Activated CD8-positive, alpha-beta T cell treated with anti-CD3 and anti-CD28 coated beads for 36 hours (primary cell): ENCODE data around the gene CDH2. TPM values are rescaled to one million over a fixed set of nuclear protein-coding genes. Genes with fewer than 3 reads are reported as not detected.

Experiments used
- ATAC-seq: fragments of 200-7000 bp; cut with Tn5 transposase; one replicate; pipeline ENCODE4 v1.10.0; 2021; ENCODE audit warnings: mild to moderate bottlenecking, moderate library complexity
- CTCF ChIA-PET: fragments of 350-600 bp; sonication (Branson Sonifier 250); formaldehyde crosslinking; loops from one replicate; lab custom pipeline; 2021; ENCODE audit warnings: antibody characterized with exemption; lab: Charles Lee
- POLR2A ChIA-PET: fragments of 350-600 bp; sonication (Branson Sonifier 250); formaldehyde crosslinking; loops from one replicate; lab custom pipeline; 2021; ENCODE audit warnings: antibody characterized with exemption; lab: Charles Lee
- DNase-seq: peaks from one replicate; pipeline ENCODE4 v3.0.0-alpha.2; 2020
- H3K27ac Mint-ChIP-seq: one replicate; pipeline ENCODE4 v1.8.0; 2021; ENCODE audit warnings: mild to moderate bottlenecking, mixed read lengths
- H3K27me3 Mint-ChIP-seq: one replicate; pipeline ENCODE4 v1.8.0; 2021; ENCODE audit warnings: mixed read lengths
- H3K36me3 Mint-ChIP-seq: one replicate; pipeline ENCODE4 v1.8.0; 2021; ENCODE audit warnings: low read depth, mixed read lengths
- H3K4me1 Mint-ChIP-seq: one replicate; pipeline ENCODE4 v1.8.0; 2021; ENCODE audit warnings: low read depth, mixed read lengths
- H3K4me3 Mint-ChIP-seq: one replicate; pipeline ENCODE4 v1.8.0; 2021; ENCODE audit warnings: mild to moderate bottlenecking, moderate library complexity, mixed read lengths
- H3K9me3 Mint-ChIP-seq: one replicate; pipeline ENCODE4 v1.8.0; 2021; ENCODE audit warnings: mixed read lengths
- intact Hi-C: fragments of 100-400 bp; cut with micrococcal nuclease; formaldehyde crosslinking; loops from one replicate; pipeline ENCODE4 v1.10.0; 2022
- total RNA-seq, 2 experiments: library from RNA; stranded (reverse); gene quantifications; one replicate each; pipeline ENCODE4 v1.2.3, GENCODE V29; 2021
- TF ChIP-seq, protein P1 (sequence below): fragments of 200-600 bp; IDR thresholded peaks from one replicate; pipeline ENCODE4 v1.8.0; 2022; ENCODE audit warnings: antibody characterized with exemption, mild to moderate bottlenecking

The CDH2 gene
- total RNA-seq, 2 experiments from 2014 or later = 0.18 TPM; not detected in 1

DNA sequence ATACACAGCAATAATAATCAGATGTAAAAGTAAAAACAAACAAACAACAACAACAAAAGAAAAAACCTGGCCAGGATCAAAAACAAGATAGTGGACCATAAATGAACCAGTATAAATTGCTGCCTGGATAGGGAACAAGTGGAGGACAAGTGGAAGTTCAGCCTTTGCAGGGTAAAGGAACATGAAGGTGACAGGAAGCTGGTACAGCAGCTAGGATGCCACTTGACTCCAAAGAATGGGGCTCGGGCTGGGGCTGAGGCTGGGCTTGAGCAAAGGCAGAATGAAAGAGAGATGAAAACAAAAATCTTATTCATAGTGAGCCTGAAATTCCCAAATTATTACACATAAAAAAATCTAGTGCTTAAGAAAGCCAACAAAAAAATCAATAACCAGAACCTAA, 146.5 kb downstream of the CDH2 start:
- DNase-seq (no peak), ATAC-seq (no peak)
- H3K4me3 Mint-ChIP-seq = no peak overlapping the region
- TF ChIP-seq, protein P1, sequence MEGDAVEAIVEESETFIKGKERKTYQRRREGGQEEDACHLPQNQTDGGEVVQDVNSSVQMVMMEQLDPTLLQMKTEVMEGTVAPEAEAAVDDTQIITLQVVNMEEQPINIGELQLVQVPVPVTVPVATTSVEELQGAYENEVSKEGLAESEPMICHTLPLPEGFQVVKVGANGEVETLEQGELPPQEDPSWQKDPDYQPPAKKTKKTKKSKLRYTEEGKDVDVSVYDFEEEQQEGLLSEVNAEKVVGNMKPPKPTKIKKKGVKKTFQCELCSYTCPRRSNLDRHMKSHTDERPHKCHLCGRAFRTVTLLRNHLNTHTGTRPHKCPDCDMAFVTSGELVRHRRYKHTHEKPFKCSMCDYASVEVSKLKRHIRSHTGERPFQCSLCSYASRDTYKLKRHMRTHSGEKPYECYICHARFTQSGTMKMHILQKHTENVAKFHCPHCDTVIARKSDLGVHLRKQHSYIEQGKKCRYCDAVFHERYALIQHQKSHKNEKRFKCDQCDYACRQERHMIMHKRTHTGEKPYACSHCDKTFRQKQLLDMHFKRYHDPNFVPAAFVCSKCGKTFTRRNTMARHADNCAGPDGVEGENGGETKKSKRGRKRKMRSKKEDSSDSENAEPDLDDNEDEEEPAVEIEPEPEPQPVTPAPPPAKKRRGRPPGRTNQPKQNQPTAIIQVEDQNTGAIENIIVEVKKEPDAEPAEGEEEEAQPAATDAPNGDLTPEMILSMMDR = no peak
- POLR2A ChIA-PET = no interaction called here
- H3K27ac Mint-ChIP-seq = no peak overlapping the region
- H3K27me3 Mint-ChIP-seq = no peaks in the 10 kb centered on the region
- no peaks in the 10 kb centered on the region for H3K4me1 Mint-ChIP-seq
- intact Hi-C loops = no loop called here
- no peaks in the 10 kb centered on the region for H3K9me3 Mint-ChIP-seq
- CTCF ChIA-PET = no interaction called here
- H3K36me3 Mint-ChIP-seq = no peaks in the 10 kb centered on the region

DNA sequence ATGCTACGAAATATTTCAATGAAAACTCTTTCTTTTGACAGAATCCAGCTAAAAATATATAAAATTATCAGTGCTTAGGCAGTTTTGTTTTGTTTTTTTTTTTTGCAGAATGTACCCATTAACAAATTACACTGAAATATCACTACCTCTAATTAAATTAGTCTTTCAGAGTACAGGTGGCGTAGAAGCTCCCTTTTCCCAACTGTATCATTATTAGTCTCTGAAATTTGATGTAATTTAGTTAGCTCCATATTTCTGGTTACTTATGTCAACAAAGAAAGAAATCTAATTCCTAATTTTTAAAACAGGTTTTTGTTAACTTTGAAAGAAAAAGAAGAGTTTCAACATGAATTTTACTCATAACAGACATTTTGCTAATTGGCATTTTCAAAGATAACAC, 149.2 kb downstream of the CDH2 start:
- ATAC-seq = no peak
- CTCF ChIA-PET = no interaction called here
- Mint-ChIP-seq H3K36me3 (no peaks in the 10 kb centered on the region), H3K27me3 (no peaks in the 10 kb centered on the region), H3K4me3 (no peak overlapping the region), H3K4me1 (no peaks in the 10 kb centered on the region), H3K27ac (no peak overlapping the region), H3K9me3 (no peaks in the 10 kb centered on the region)
- intact Hi-C loops = no loop called here
- TF ChIP-seq, protein P1 = no peak
- POLR2A ChIA-PET = no interaction called here
- DNase-seq = no peak

DNA sequence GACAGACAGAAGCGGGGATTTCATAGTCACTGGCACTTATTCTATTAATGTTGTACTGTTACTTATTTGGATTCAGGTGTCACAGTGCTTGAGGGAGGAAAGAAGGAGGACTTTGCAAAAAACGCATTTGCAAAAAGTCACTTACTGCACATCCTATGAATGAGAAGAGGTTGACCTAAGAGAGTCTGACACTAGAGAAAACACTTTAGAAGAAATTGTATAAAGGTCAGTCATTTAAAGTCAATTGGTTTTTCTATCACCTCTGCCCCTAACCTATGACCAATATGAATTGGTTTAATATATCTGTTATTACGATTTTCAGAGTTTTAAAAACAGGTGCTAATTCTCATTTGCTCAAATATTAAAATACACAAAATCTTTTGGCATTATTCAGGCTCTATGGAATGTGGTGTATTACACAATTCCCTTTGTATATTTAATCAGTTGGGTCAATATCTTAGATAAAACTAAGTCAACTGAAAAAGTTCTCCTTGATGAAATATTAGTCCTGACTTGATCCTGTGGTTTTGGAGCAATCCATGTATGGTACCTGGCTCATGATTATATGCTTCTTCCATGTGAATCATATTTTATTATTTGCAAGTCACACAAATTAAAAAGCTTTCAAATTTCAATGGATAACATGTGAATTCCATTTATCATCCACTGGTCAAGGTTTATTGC, 157.4 kb downstream of the CDH2 start:
- POLR2A ChIA-PET = no interaction called here
- no peaks in the 10 kb centered on the region for H3K4me1 Mint-ChIP-seq
- intact Hi-C loops = no loop called here
- TF ChIP-seq, protein P1 = no peak
- no peak overlapping the region for H3K4me3 Mint-ChIP-seq
- no peaks in the 10 kb centered on the region for H3K9me3 Mint-ChIP-seq
- CTCF ChIA-PET = no interaction called here
- no peak for ATAC-seq
- no peak overlapping the region for H3K27ac Mint-ChIP-seq
- H3K27me3 Mint-ChIP-seq = no peaks in the 10 kb centered on the region
- no peaks in the 10 kb centered on the region for H3K36me3 Mint-ChIP-seq
- no peak for DNase-seq

DNA sequence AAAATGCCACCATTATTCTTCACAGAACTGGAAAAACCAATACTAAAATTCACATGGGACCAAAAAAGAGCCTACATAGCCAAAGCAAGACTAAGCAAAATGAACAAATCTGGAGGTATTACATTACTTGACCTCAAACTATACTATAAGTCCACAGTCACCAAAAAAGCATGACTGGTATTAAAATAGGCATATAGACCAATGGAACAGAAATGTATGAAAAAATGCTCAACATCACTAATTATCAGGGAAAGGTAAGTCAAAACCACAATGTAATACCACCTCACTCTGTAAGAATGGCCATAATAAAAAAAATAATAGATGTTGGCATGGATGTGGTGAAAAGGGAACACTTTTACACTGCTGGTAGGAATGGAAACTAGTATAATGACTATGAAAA, 158.6 kb downstream of the CDH2 start:
- H3K27ac Mint-ChIP-seq = no peak overlapping the region
- no peaks in the 10 kb centered on the region for H3K4me1 Mint-ChIP-seq
- no peaks in the 10 kb centered on the region for H3K27me3 Mint-ChIP-seq
- no peaks in the 10 kb centered on the region for H3K9me3 Mint-ChIP-seq
- H3K36me3 Mint-ChIP-seq = no peaks in the 10 kb centered on the region
- POLR2A ChIA-PET = no interaction called here
- CTCF ChIA-PET = no interaction called here
- no peak for ATAC-seq
- intact Hi-C loops = no loop called here
- TF ChIP-seq, protein P1 = no peak
- H3K4me3 Mint-ChIP-seq = no peak overlapping the region
- DNase-seq = no peak

DNA sequence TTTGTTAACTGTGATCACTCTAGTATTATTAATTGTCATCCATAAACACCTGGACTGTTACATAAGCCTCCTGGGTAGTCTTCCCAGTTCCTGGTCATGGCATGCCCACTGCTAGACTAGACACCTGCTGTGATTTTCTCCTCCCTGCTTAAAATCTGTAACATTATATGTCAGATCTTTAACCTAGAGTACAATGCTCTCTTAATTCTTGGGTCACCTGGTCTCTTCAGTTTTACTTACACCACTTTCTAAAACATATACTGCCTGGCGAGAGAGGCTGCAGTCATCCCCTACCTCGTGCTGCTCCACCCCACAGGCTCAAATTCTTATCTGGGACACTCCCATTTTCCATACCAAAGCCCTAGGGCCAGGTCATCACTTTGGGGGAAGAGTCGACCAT, 161.3 kb downstream of the CDH2 start:
- POLR2A ChIA-PET = no interaction called here
- Mint-ChIP-seq H3K27ac (no peak overlapping the region), H3K27me3 (no peaks in the 10 kb centered on the region), H3K36me3 (no peaks in the 10 kb centered on the region), H3K4me3 (no peak overlapping the region), H3K4me1 (no peaks in the 10 kb centered on the region), H3K9me3 (peaks cover 3% of the 10 kb centered on the region)
- CTCF ChIA-PET = no interaction called here
- DNase-seq (no peak), ATAC-seq (no peak)
- intact Hi-C loops = no loop called here
- TF ChIP-seq, protein P1 = no peak
